Lower leg skin (tissue), 3 donors: ENCODE results near the gene PUS10.

Source experiments
- POLR2A ChIP-seq, 2 donors: fragments of 450-650 bp; IDR thresholded peaks; one replicate each; pipeline ENCODE4 v1.6.1; 2016 to 2017; ENCODE audit warnings: antibody characterized with exemption in 2 of 2, mild to moderate bottlenecking in 1 of 2, moderate library complexity in 1 of 2
- TF ChIP-seq, protein P1 (sequence below), 3 donors: fragments of 450-650 bp; IDR thresholded peaks; one replicate each; pipeline ENCODE4 v1.5.1; 2016; ENCODE audit warnings: antibody characterized with exemption in 3 of 3, mild to moderate bottlenecking in 3 of 3, moderate library complexity in 2 of 3

DNA sequence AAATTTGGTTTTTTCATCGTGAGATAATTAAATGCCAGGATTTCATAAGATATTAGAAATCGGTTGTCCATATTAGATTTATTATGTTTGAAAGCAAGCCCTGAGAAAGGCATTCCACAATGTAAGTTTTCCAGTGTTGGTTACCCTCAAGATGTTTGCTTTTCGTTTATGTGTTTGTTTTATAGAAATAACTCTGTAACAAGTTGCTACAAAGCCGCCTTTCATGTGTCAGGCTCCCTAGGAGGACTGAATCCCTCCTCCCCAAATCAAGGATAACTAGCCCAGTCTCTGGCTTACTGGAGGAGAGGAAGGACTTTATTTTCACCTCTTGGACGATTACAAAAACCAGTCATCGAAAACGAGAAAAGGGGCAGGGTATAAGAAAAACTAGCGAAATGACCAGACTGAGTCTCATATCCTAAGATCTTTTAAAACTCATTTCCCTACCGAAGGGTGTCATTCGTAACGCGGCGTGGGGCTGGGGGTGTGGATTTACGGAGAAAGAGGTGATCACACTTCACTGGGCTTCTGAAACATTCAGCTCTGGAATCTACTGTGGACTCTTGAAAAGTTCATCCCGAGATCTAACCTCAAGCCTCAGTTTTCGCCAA, 1.6 kb downstream of the PUS10 start:
- TF ChIP-seq, protein P1, sequence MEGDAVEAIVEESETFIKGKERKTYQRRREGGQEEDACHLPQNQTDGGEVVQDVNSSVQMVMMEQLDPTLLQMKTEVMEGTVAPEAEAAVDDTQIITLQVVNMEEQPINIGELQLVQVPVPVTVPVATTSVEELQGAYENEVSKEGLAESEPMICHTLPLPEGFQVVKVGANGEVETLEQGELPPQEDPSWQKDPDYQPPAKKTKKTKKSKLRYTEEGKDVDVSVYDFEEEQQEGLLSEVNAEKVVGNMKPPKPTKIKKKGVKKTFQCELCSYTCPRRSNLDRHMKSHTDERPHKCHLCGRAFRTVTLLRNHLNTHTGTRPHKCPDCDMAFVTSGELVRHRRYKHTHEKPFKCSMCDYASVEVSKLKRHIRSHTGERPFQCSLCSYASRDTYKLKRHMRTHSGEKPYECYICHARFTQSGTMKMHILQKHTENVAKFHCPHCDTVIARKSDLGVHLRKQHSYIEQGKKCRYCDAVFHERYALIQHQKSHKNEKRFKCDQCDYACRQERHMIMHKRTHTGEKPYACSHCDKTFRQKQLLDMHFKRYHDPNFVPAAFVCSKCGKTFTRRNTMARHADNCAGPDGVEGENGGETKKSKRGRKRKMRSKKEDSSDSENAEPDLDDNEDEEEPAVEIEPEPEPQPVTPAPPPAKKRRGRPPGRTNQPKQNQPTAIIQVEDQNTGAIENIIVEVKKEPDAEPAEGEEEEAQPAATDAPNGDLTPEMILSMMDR (IDR thresholded peaks at IDR 0.05) = no peak
- no peak for TF ChIP-seq POLR2A (IDR thresholded peaks at IDR 0.05)
